HepG2 (cell line): ENCODE results near the gene BCL2L13. TPM values are rescaled to one million over a fixed set of nuclear protein-coding genes. Genes with fewer than 3 reads are reported as not detected.

Source experiments
- ATAC-seq: fragments of 200-7000 bp; cut with Tn5 transposase; 3 replicates; pipeline ENCODE4 v1.9.1; 2020; ENCODE audit warnings: mild to moderate bottlenecking, moderate library complexity
- BruUV-seq: library from RNA; stranded (reverse); fragments of 400-500 nt; replicated peaks from 2 replicates; lab custom pipeline; 2021; lab: Mats Ljungman, UMichigan
- CTCF ChIA-PET: fragments of 300-600 bp; formaldehyde crosslinking; extraction: SDS; loops from one replicate; lab custom pipeline; 2021; ENCODE audit warnings: low total read pairs, inconsistent platforms, low intra/inter-chr PET ratio; lab: Yijun Ruan, JAX
- POLR2A ChIA-PET: fragments of 350-600 bp; sonication (Branson Sonifier 250); formaldehyde crosslinking; loops from one replicate; lab custom pipeline; 2020; ENCODE audit warnings: antibody characterized with exemption, inconsistent platforms; lab: Yijun Ruan, JAX
- DNase-seq: peaks from one replicate; pipeline ENCODE4 v3.0.0-alpha.2; 2015; ENCODE audit warnings: low spot score
- FAIRE-seq: peaks from 3 replicates; lab custom pipeline; 2011; peaks lifted over from hg19 to GRCh38; lab: Jason Lieb, UNC
- H2AFZ ChIP-seq: one replicate; pipeline ENCODE4 v1.6.1; 2011; ENCODE audit warnings: low read length, inconsistent platforms
- H3K27ac ChIP-seq: fragments of 300-600 bp; 3 replicates; pipeline ENCODE4 v1.8.0; 2011; ENCODE audit warnings: mixed run types, mild to moderate bottlenecking, mixed read lengths, low read length, inconsistent platforms; ENCODE audit not compliant: insufficient read depth; ENCODE audit errors: extremely low read length
- H3K27me3 ChIP-seq, 2 experiments: fragments of 200-600 bp in 1 of 2; 2 replicates in 1 of 2; 3 replicates in 1 of 2; pipeline versions ENCODE4 v1.6.0 to v1.8.0; 2011; ENCODE audit warnings: low read length in 2 of 2, mild to moderate bottlenecking in 2 of 2, moderate library complexity in 2 of 2, inconsistent platforms in 1 of 2; ENCODE audit not compliant: insufficient read depth in 2 of 2, control insufficient read depth in 1 of 2
- H3K36me3 ChIP-seq, 2 experiments: fragments of 200-600 bp in 1 of 2; replicated peaks in 1 of 2; 2 replicates in 1 of 2; 3 replicates in 1 of 2; pipeline versions ENCODE4 v1.5.1 to v1.8.0; 2011; ENCODE audit warnings: low read length in 2 of 2, inconsistent platforms in 1 of 2; ENCODE audit not compliant: insufficient read depth in 2 of 2, control insufficient read depth in 1 of 2
- H3K4me1 ChIP-seq: 2 replicates; pipeline ENCODE4 v1.5.1; 2012; ENCODE audit warnings: low read length, inconsistent platforms; ENCODE audit not compliant: insufficient read depth
- H3K4me2 ChIP-seq: 2 replicates; pipeline ENCODE4 v1.6.0; 2011; ENCODE audit warnings: low read depth, low read length, inconsistent platforms
- H3K4me3 ChIP-seq, 3 experiments: fragments of 200-600 bp in 1 of 3; sonication (generic), shearing (Covaris generic) in 1 of 3; replicated peaks in 1 of 3; 2 replicates each; pipeline ENCODE4 v1.5.1; 2011 to 2016; ENCODE audit warnings: low read length in 3 of 3, inconsistent platforms in 2 of 3, low read depth in 2 of 3, mild to moderate bottlenecking in 2 of 3, control low read depth in 1 of 3, mixed read lengths in 1 of 3; ENCODE audit not compliant: insufficient read depth in 1 of 3
- H3K79me2 ChIP-seq: one replicate; pipeline ENCODE4 v1.6.1; 2011; ENCODE audit warnings: low read length, inconsistent platforms; ENCODE audit not compliant: insufficient read depth
- H3K9ac ChIP-seq: 2 replicates; pipeline ENCODE4 v1.6.0; 2011; ENCODE audit warnings: mild to moderate bottlenecking, low read depth, low read length, inconsistent platforms; ENCODE audit not compliant: insufficient read depth
- H3K9me3 ChIP-seq: 2 replicates; pipeline ENCODE4 v1.5.1; 2012; ENCODE audit warnings: mild to moderate bottlenecking, low read length
- H4K20me1 ChIP-seq: 2 replicates; pipeline ENCODE4 v1.6.0; 2011; ENCODE audit warnings: inconsistent platforms, mild to moderate bottlenecking, low read length, moderate library complexity; ENCODE audit not compliant: insufficient read depth
- FOSL1 ChIP-seq: sonication (generic); formaldehyde crosslinking; IDR thresholded peaks from 2 replicates; pipeline ENCODE4 v1.9.0; 2021; ENCODE audit warnings: missing genetic modification reagents, borderline replicate concordance
- GZF1 ChIP-seq: sonication (generic); formaldehyde crosslinking; IDR thresholded peaks from 2 replicates; pipeline ENCODE4 v1.5.1; 2020; ENCODE audit warnings: mild to moderate bottlenecking, missing genetic modification reagents
- NFE2L1 ChIP-seq: sonication (generic); formaldehyde crosslinking; IDR thresholded peaks from 2 replicates; pipeline ENCODE4 v1.4.0; 2020; ENCODE audit warnings: missing genetic modification reagents, mild to moderate bottlenecking, borderline replicate concordance
- REST ChIP-seq, 2 experiments: IDR thresholded peaks; 2 replicates each; pipeline ENCODE4 v1.6.1; 2011 to 2012; ENCODE audit warnings: low read length in 2 of 2, borderline replicate concordance in 1 of 2, low read depth in 1 of 2, mild to moderate bottlenecking in 1 of 2, moderate library complexity in 1 of 2
- RFX1 ChIP-seq: fragments of 450-650 bp; IDR thresholded peaks from 2 replicates; pipeline ENCODE4 v1.6.1; 2017
- ZNF260 ChIP-seq: sonication (generic); formaldehyde crosslinking; IDR thresholded peaks from 2 replicates; pipeline ENCODE4 v1.4.0; 2020; ENCODE audit warnings: missing genetic modification reagents, low read depth, mild to moderate bottlenecking, borderline replicate concordance
- ZNF512B ChIP-seq: sonication (generic); formaldehyde crosslinking; IDR thresholded peaks from 2 replicates; pipeline ENCODE4 v1.5.1; 2020; ENCODE audit warnings: missing genetic modification reagents, mild to moderate bottlenecking, borderline replicate concordance
- ZNF530 ChIP-seq: sonication (generic); formaldehyde crosslinking; IDR thresholded peaks from 2 replicates; pipeline ENCODE4 v1.5.0; 2020; ENCODE audit warnings: low read depth, mild to moderate bottlenecking, missing genetic modification reagents
- WGBS: methylation state at CpG from one replicate; pipeline ENCODE4 v1.1.6; 2017; ENCODE audit warnings: low lambda C conversion rate; 5-methylcytosine and 5-hydroxymethylcytosine counted together
- in situ Hi-C: cut with HindIII; loops from 2 replicates; pipeline ENCODE4 v1.10.0; 2017; ENCODE audit warnings: low pct_unique_long_range_greater_than_20kb; ENCODE audit not compliant: extremely low pct_ligation_motif_present
- intact Hi-C: fragments of 100-400 bp; cut with micrococcal nuclease; formaldehyde crosslinking; loops from one replicate; pipeline ENCODE4 v1.10.0; 2022; ENCODE audit not compliant: unreplicated experiment
- polyA plus RNA-seq, 8 experiments: library from polyadenylated mRNA; depleted of rRNA in 3 of 8; stranded (reverse) in 7 of 8; unstranded in 1 of 8; fragments of >200 nt; fragmentation: Illumina TruSeq in 4 of 8; extraction: Trizol in 4 of 8; gene quantifications; 2 replicates each; pipeline versions ENCODE4 v1.2.1 to v1.2.3, GENCODE V29; 2011 to 2016; ENCODE audit warnings: low read depth in 4 of 8, missing spikeins in 1 of 8, mixed read lengths in 1 of 8; ENCODE audit not compliant: insufficient read depth in 1 of 8
- total RNA-seq, 5 experiments: library from RNA; depleted of rRNA; stranded (reverse); fragments of >200 nt; fragmentation: Illumina TruSeq; extraction: Trizol; gene quantifications; 2 replicates each; pipeline ENCODE4 v1.2.3, GENCODE V29; 2016; ENCODE audit warnings: low read depth in 1 of 5

The BCL2L13 gene
- total and polyA plus RNA-seq, 2 of the 13 experiments (the other 11 are each of a cell fraction or from before 2014, with no cell fraction given): 13.5 to 14.6 TPM

GRCh38 chr22:17598318-17598717, 40.2 kb upstream of the BCL2L13 start:
- CTCF ChIA-PET: no interaction called here
- no peak overlapping the region for H3K27ac ChIP-seq
- no peak for FAIRE-seq
- H3K36me3 ChIP-seq: peaks cover 29 to 67% of the 10 kb centered on the region in 2 experiments
- no peak for TF ChIP-seq RFX1
- no peak for TF ChIP-seq GZF1 (CRISPR knock-in tag)
- no peak for TF ChIP-seq ZNF530 (CRISPR knock-in tag)
- TF ChIP-seq FOSL1 (CRISPR knock-in tag): no peak
- TF ChIP-seq NFE2L1 (CRISPR knock-in tag): no peak
- no peak for TF ChIP-seq ZNF512B (CRISPR knock-in tag)
- TF ChIP-seq ZNF260: no peak
- no peak for TF ChIP-seq REST (IDR thresholded peaks at IDR 0.05; ENCODE audit: borderline replicate concordance in 1 of 2, low read depth in 1 of 2, low read length in 2 of 2)
- TF ChIP-seq, all 625 proteins: peak for 0
- in situ Hi-C loops: no loop called here
- no peaks in the 10 kb centered on the region for H3K4me1 ChIP-seq
- no peak overlapping the region for H3K9ac ChIP-seq
- no peaks in the 10 kb centered on the region for H3K79me2 ChIP-seq
- no peak overlapping the region for H3K4me3 ChIP-seq
- 99% methylated on average over 4 of the region's 4 CpGs for WGBS
- intact Hi-C loops: no loop called here
- H3K27me3 ChIP-seq: no peaks in the 10 kb centered on the region
- BruUV-seq: no TSS peak
- no peak overlapping the region for H3K4me2 ChIP-seq
- no peaks in the 10 kb centered on the region for H3K9me3 ChIP-seq
- H2AFZ ChIP-seq: no peak overlapping the region
- ATAC-seq: no peak
- no peak for DNase-seq
- no peaks in the 10 kb centered on the region for H4K20me1 ChIP-seq
- POLR2A ChIA-PET: no interaction called here
